Stimulated activated naive B cell treated with anti-CD40 and anti-IgM and Interleukin-4, amounts not matched to agents 10 μg/mL and 1 μg/mL and 100 μg/mL, for 72 hours (primary cell): ENCODE data around the gene DONSON.

ENCODE experiments used
- ATAC-seq, 2 donors: fragments of 150-1000 bp; cut with Tn5 transposase; replicated peaks; 2 replicates each; pipeline ENCODE4 v1.10.0; 2021; ENCODE audit warnings: moderate library complexity in 1 of 2
- DNase-seq: peaks from one replicate; pipeline ENCODE4 v3.0.0; 2021
- H3K27ac Mint-ChIP-seq: one replicate; pipeline ENCODE4 v1.8.0; 2022; ENCODE audit warnings: mild to moderate bottlenecking, mixed read lengths
- H3K27me3 Mint-ChIP-seq, 2 donors: one replicate each; pipeline ENCODE4 v1.8.0; 2022; ENCODE audit warnings: mixed read lengths in 2 of 2
- H3K36me3 Mint-ChIP-seq, 2 donors: one replicate each; pipeline ENCODE4 v1.8.0; 2022; ENCODE audit warnings: mixed read lengths in 2 of 2, mild to moderate bottlenecking in 1 of 2
- H3K4me1 Mint-ChIP-seq, 2 donors: one replicate each; pipeline ENCODE4 v1.8.0; 2022; ENCODE audit warnings: mixed read lengths in 2 of 2, mild to moderate bottlenecking in 1 of 2
- H3K4me3 Mint-ChIP-seq, 2 donors: one replicate each; pipeline ENCODE4 v1.8.0; 2022; ENCODE audit warnings: mild to moderate bottlenecking in 2 of 2, mixed read lengths in 2 of 2, moderate library complexity in 1 of 2
- H3K9me3 Mint-ChIP-seq, 2 donors: one replicate each; pipeline ENCODE4 v1.8.0; 2022; ENCODE audit warnings: mixed read lengths in 2 of 2, mild to moderate bottlenecking in 1 of 2

The DONSON gene

DNA sequence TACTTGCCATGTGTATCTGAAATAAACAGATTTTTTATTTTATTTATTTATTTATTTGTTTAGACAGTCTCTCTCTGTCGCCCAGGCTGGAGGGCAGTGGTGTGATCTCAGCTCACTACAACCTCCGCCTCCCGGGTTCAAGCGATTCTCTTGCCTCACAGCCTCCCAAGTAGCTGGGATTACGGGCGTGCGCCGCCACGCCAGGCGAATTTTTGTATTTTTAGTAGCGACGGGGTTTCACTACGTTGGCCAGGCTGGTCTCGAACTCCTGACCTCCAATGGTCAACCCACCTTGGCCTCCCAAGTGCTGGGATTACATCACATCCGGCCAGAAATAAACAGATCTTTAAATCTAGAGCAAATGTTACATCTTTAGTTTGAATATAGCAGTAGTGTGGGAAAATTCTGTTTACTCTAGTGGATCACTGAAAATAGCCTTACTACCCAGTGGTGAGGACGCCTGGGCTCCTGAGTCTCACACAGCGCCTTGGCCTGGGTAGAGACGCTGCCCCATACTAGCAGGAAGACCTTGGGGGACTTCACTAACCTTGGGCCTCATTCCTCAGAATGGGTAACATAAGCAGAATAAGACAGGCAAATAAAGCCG lies 47.3 kb downstream of the DONSON start:
- peaks cover 13 to 35% of the 10 kb centered on the region in 2 donors for H3K4me1 Mint-ChIP-seq
- H3K36me3 Mint-ChIP-seq, result peaks cover 23 to 46% of the 10 kb centered on the region in 2 donors
- ATAC-seq (no peak), DNase-seq (no peak)
- H3K9me3 Mint-ChIP-seq, result peaks cover 0 to 3% of the 10 kb centered on the region in 2 donors
- no peaks in the 10 kb centered on the region for H3K27me3 Mint-ChIP-seq
- H3K4me3 Mint-ChIP-seq, result peak overlapping the region; percentile 93 to 98
- peak overlapping the region; percentile 100 for H3K27ac Mint-ChIP-seq

DNA sequence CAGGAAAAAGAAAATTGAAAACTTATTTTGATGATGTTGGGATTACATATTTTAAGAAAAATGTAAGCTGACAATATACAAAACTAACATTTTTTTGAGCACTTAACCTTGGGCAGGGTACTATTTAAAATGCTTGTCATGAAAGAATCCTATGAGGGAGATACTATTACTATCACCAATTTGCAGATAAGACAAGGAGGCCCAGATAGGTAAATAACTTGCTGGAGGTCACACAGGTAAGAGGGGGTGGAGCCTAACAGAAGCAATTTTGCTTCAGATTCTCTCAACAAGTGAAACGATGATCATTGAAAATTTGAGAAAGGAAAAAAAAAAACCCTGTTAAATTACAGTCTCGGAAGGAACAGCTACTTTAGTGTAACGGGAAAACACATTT lies 47.8 kb downstream of the DONSON start:
- H3K27me3 Mint-ChIP-seq, result no peaks in the 10 kb centered on the region
- H3K36me3 Mint-ChIP-seq, result peaks cover 22 to 43% of the 10 kb centered on the region in 2 donors
- peak overlapping the region; percentile 86 for H3K27ac Mint-ChIP-seq
- peaks cover 11 to 30% of the 10 kb centered on the region in 2 donors for H3K4me1 Mint-ChIP-seq
- H3K9me3 Mint-ChIP-seq, result peaks cover 0 to 3% of the 10 kb centered on the region in 2 donors
- ATAC-seq (no peak), DNase-seq (no peak)
- peak overlapping the region; percentile 93 to 98 for H3K4me3 Mint-ChIP-seq

DNA sequence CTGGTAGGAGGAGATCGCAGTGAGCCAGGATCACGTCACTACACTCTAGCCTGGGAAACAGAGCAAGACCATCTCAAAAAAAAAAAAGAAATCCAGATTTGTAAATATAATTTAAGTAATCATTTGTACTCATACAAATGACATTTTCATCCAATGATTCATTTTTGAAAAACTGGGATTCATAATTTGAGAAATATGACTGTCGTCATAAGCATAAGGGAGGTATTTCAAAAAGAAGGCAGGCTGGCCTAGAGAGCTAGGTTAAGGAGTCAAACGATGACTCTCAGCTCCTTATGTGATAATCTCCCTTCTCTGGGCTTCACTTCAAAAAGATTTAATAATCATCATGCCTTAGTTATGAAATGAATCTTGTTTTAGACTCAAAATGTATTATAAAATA lies 48.9 kb downstream of the DONSON start:
- no peak overlapping the region for H3K4me3 Mint-ChIP-seq
- H3K27ac Mint-ChIP-seq, result no peak overlapping the region
- ATAC-seq, result no peak

DNA sequence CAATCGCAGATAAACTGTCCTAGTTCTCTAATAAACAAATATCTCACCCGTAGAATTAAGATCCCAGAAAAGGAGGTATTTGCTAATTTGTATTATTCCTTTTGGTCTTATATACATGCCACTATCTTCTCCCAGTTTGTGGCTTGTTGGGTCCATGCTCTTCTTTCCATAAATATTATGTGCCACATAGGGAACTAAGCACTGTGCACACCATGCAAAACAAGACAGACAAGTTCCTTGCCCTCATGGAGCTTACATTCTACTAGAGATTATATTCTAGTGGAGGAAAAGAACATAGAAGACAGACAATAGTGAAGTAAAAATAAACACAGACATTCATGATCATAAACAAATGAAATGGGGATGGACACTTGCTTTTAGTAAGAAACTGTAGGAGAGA lies 51.3 kb downstream of the DONSON start:
- H3K27me3 Mint-ChIP-seq, result no peaks in the 10 kb centered on the region
- ATAC-seq (no peak), DNase-seq (no peak)
- H3K27ac Mint-ChIP-seq, result no peak overlapping the region
- H3K36me3 Mint-ChIP-seq, result peaks cover 20 to 41% of the 10 kb centered on the region in 2 donors
- peaks cover 0 to 3% of the 10 kb centered on the region in 2 donors for H3K9me3 Mint-ChIP-seq
- H3K4me3 Mint-ChIP-seq, result no peak overlapping the region
- H3K4me1 Mint-ChIP-seq, result peaks cover 11 to 22% of the 10 kb centered on the region in 2 donors

More for the DNA sequence above, 48.9 kb downstream of the DONSON start:
- peaks cover 0 to 3% of the 10 kb centered on the region in 2 donors for H3K9me3 Mint-ChIP-seq
- H3K36me3 Mint-ChIP-seq, result peaks cover 22 to 47% of the 10 kb centered on the region in 2 donors
- DNase-seq, result no peak
- H3K27me3 Mint-ChIP-seq, result no peaks in the 10 kb centered on the region
- H3K4me1 Mint-ChIP-seq, result peaks cover 11 to 28% of the 10 kb centered on the region in 2 donors

DNA sequence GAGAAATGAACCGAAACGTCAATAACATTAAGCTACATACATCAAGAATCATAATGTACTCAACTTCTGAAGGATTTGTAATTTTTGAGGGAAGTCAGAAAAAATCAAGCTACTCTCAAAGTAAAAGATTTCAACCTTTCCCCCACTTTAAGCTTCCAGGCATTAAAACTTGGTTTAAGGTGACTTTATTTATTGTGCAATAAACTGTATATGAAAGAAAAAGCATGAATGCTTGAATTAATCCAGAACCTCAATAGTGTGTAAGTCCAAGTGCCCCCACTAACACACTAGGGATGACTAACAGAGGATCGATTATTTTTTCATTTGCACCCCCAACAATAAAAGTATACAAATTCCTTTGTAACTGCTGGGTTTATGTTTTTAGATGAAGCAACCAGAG lies 57.5 kb downstream of the DONSON start:
- Mint-ChIP-seq H3K4me3 (no peak overlapping the region), H3K27ac (no peak overlapping the region), H3K9me3 (no peaks in the 10 kb centered on the region), H3K36me3 (peaks cover 28 to 46% of the 10 kb centered on the region in 2 donors), H3K4me1 (peaks cover 1 to 11% of the 10 kb centered on the region in 2 donors), H3K27me3 (no peaks in the 10 kb centered on the region)
- no peak for DNase-seq
- ATAC-seq, result no peak
